Activated CD4-positive, alpha-beta T cell treated with anti-CD3 and anti-CD28 coated beads, Interleukin-2, Interleukin-4, amounts not matched to agents 100 ng/mL and 50 ng/mL, durations not matched to agents 16 hours and 8 hours (primary cell): ENCODE results near the gene RBM23.
A peak's percentile ranks its signal among the peaks of the same experiment; 100 is the strongest.
"Not testable (repeated sequence)": the region's sequence is repeated elsewhere in the genome, so short reads cannot be mapped to it uniquely, and the experiment has no call there.

Source experiments
- DNase-seq: peaks from one replicate; pipeline ENCODE4 v3.0.0-alpha.2; 2020; ENCODE audit warnings: low spot score

The RBM23 gene

GRCh38 chr14:22864979-22865378 lies 54.0 kb downstream of the RBM23 start:
- no peak for DNase-seq

GRCh38 chr14:22861651-22862050 lies 57.3 kb downstream of the RBM23 start:
- DNase-seq: no peak

- DNase-seq: not testable (repeated sequence)
These were observed 58.6 kb downstream of the RBM23 start for GRCh38 chr14:22860377-22860776.

- DNase-seq: no peak
These were observed 62.5 kb downstream of the RBM23 start for GRCh38 chr14:22856428-22856827.

GRCh38 chr14:22854963-22855724 lies 63.8 kb downstream of the RBM23 start:
- peak; percentile 36 for DNase-seq

GRCh38 chr14:22854296-22854695 lies 64.7 kb downstream of the RBM23 start:
- DNase-seq: not testable (repeated sequence)

- DNase-seq: peak; percentile 90
These were observed 65.8 kb downstream of the RBM23 start for GRCh38 chr14:22852940-22853767.

- DNase-seq: no peak
These were observed 66.4 kb downstream of the RBM23 start for GRCh38 chr14:22852599-22852939.

- not testable (repeated sequence) for DNase-seq
These were observed 66.8 kb downstream of the RBM23 start for GRCh38 chr14:22852178-22852577.

- DNase-seq: peak; percentile 74
These were observed 67.8 kb downstream of the RBM23 start for GRCh38 chr14:22850944-22851764.

GRCh38 chr14:22849212-22849819 lies 69.6 kb downstream of the RBM23 start:
- no peak for DNase-seq

- no peak for DNase-seq
These were observed 70.4 kb downstream of the RBM23 start for GRCh38 chr14:22848351-22849164.

- DNase-seq: no peak
These were observed 71.1 kb downstream of the RBM23 start for GRCh38 chr14:22847661-22848341.

- no peak for DNase-seq
These were observed 72.1 kb downstream of the RBM23 start for GRCh38 chr14:22846811-22847307.

GRCh38 chr14:22845821-22846625 lies 72.9 kb downstream of the RBM23 start:
- DNase-seq: no peak

- no peak for DNase-seq
These were observed 73.9 kb downstream of the RBM23 start for GRCh38 chr14:22845103-22845394.

- DNase-seq: no peak
These were observed 74.5 kb downstream of the RBM23 start for GRCh38 chr14:22844221-22845102.
